ENCODE results near the gene SH3RF1. TPM values are rescaled to one million over a fixed set of nuclear protein-coding genes. Genes with fewer than 3 reads are reported as not detected.

SH3RF1 gene
- total RNA-seq, 1 experiment from 2014 or later, result 59.5 TPM

DNA sequence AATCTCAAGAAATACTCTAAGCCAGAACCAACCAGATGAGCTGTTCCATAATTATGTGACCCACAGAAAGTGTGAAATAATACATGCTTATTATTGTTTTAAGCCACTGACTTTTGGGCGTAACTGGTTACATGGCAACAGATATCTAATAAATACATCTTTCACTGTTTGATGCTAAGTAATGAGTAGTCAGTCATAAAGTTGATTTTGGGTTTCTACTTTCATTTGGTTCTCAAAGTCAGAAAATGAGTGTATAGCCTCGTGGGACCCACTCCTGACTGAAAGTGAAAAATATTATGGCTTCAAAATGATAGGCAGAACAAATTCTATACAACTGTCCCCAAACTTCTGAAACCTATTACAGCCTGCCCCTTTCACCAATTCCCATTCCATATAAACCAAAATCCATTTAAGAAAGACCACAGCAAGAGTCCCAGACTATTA is 172.7 kb downstream of the SH3RF1 start (continued):
- TF ChIP-seq, protein P1, sequence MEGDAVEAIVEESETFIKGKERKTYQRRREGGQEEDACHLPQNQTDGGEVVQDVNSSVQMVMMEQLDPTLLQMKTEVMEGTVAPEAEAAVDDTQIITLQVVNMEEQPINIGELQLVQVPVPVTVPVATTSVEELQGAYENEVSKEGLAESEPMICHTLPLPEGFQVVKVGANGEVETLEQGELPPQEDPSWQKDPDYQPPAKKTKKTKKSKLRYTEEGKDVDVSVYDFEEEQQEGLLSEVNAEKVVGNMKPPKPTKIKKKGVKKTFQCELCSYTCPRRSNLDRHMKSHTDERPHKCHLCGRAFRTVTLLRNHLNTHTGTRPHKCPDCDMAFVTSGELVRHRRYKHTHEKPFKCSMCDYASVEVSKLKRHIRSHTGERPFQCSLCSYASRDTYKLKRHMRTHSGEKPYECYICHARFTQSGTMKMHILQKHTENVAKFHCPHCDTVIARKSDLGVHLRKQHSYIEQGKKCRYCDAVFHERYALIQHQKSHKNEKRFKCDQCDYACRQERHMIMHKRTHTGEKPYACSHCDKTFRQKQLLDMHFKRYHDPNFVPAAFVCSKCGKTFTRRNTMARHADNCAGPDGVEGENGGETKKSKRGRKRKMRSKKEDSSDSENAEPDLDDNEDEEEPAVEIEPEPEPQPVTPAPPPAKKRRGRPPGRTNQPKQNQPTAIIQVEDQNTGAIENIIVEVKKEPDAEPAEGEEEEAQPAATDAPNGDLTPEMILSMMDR (IDR thresholded peaks at IDR 0.05 in 2 of 3, conservative IDR thresholded peaks at IDR 0.05 in 1 of 3; ENCODE audit: borderline replicate concordance in 1 of 3, insufficient read depth in 1 of 3, low read depth in 2 of 3, low read length in 2 of 3), result no peak

GRCh38 chr4:169096221-169096620 is 174.5 kb downstream of the SH3RF1 start:
- no peaks in the 10 kb centered on the region; the same call in 1 of the 2 replicates for H3K79me2 ChIP-seq (ENCODE audit: insufficient read depth, low read length)
- H3K4me2 ChIP-seq (ENCODE audit: low read length), result no peak overlapping the region
- H3K36me3 ChIP-seq (ENCODE audit: control insufficient read depth in 1 of 2, insufficient read depth in 2 of 2, low read length in 2 of 2), result peaks cover 10 to 61% of the 10 kb centered on the region in 2 experiments
- POLR2A ChIA-PET, result no interaction called here
- no peaks in the 10 kb centered on the region for H3K9me2 ChIP-seq (ENCODE audit: insufficient read depth)
- no peak overlapping the region for H2AFZ ChIP-seq (ENCODE audit: low read depth, low read length, poor library complexity, severe bottlenecking)
- DNase-seq (ENCODE audit: low read depth, low spot score) (no peak), ATAC-seq (no peak)
- intact Hi-C loops (cut with micrococcal nuclease), result no loop called here
- H3K27me3 ChIP-seq (ENCODE audit: insufficient read depth, low read length), result no peaks in the 10 kb centered on the region
- no peak overlapping the region for H3K27ac ChIP-seq (ENCODE audit: low read depth, low read length)
- H3K9me3 ChIP-seq (ENCODE audit: control insufficient read depth in 1 of 2, insufficient read depth in 1 of 2, low read depth in 1 of 2, low read length in 2 of 2), result peaks cover 0 to 4% of the 10 kb centered on the region in 2 experiments; a peak in 1 of 4 replicates
- no TSS peak for BruUV-seq (replicated peaks)
- H3K9ac ChIP-seq (ENCODE audit: low read length), result no peak overlapping the region
- RAD21 ChIA-PET (ENCODE audit: low non-redundant PET in 1 of 2, low total read pairs in 2 of 2, uncharacterized antibody in 2 of 2, unreplicated experiment in 2 of 2), result no interaction called here
- CTCF ChIA-PET, result no interaction called here
- no peaks in the 10 kb centered on the region for H4K20me1 ChIP-seq (ENCODE audit: insufficient read depth)
- no peak overlapping the region for H3K4me3 ChIP-seq (replicated peaks in 1 of 2; ENCODE audit: low read depth in 1 of 2, low read length in 2 of 2)
- H3K4me1 ChIP-seq (ENCODE audit: control insufficient read depth in 1 of 2, insufficient read depth in 2 of 2, low read length in 2 of 2), result no peaks in the 10 kb centered on the region
- TF ChIP-seq SP1 (IDR thresholded peaks at IDR 0.05; ENCODE audit: low read depth) (no peak), EGR1 (IDR thresholded peaks at IDR 0.05; ENCODE audit: low read depth) (no peak), ZNF274 (IDR thresholded peaks at IDR 0.05; ENCODE audit: low read depth, low read length) (no peak), JUND (IDR thresholded peaks at IDR 0.05) (no peak), CBX3 (IDR thresholded peaks at IDR 0.05; ENCODE audit: low read depth) (no peak), CEBPB (IDR thresholded peaks at IDR 0.05; ENCODE audit: low read depth) (no peak), FOSL1 (IDR thresholded peaks at IDR 0.05; ENCODE audit: low read depth) (no peak), REST (IDR thresholded peaks at IDR 0.05; ENCODE audit: low read depth) (no peak), EZH2 (IDR thresholded peaks at IDR 0.05) (no peak), POLR2AphosphoS5 (IDR thresholded peaks at IDR 0.05; ENCODE audit: low read depth, low read length) (no peak), SIN3A (IDR thresholded peaks at IDR 0.05; ENCODE audit: low read depth) (no peak), YY1 (IDR thresholded peaks at IDR 0.05; ENCODE audit: extremely low read depth, insufficient replicate concordance, low read depth, low read length) (no peak)
- TF ChIP-seq, protein P1 (IDR thresholded peaks at IDR 0.05 in 2 of 3, conservative IDR thresholded peaks at IDR 0.05 in 1 of 3; ENCODE audit: borderline replicate concordance in 1 of 3, insufficient read depth in 1 of 3, low read depth in 2 of 3, low read length in 2 of 3), result no peak
- TF ChIP-seq, protein P2, sequence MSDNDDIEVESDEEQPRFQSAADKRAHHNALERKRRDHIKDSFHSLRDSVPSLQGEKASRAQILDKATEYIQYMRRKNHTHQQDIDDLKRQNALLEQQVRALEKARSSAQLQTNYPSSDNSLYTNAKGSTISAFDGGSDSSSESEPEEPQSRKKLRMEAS (IDR thresholded peaks at IDR 0.05), result no peak
- TF ChIP-seq, protein P3, sequence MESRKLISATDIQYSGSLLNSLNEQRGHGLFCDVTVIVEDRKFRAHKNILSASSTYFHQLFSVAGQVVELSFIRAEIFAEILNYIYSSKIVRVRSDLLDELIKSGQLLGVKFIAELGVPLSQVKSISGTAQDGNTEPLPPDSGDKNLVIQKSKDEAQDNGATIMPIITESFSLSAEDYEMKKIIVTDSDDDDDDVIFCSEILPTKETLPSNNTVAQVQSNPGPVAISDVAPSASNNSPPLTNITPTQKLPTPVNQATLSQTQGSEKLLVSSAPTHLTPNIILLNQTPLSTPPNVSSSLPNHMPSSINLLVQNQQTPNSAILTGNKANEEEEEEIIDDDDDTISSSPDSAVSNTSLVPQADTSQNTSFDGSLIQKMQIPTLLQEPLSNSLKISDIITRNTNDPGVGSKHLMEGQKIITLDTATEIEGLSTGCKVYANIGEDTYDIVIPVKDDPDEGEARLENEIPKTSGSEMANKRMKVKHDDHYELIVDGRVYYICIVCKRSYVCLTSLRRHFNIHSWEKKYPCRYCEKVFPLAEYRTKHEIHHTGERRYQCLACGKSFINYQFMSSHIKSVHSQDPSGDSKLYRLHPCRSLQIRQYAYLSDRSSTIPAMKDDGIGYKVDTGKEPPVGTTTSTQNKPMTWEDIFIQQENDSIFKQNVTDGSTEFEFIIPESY (IDR thresholded peaks at IDR 0.05; ENCODE audit: extremely low read depth, insufficient replicate concordance, low read length), result no peak
